Fibroblast of upper back skin (primary cell): Measurements from ENCODE around the gene NAGLU.
"Not testable (repeated sequence)": the region's sequence is repeated elsewhere in the genome, so short reads cannot be mapped to it uniquely, and the experiment has no call there.

ENCODE experiments used
- DNase-seq: peaks from one replicate; pipeline ENCODE4 v3.0.0-alpha.2; 2013

The NAGLU gene

GRCh38 chr17:42545755-42546505, 9.9 kb downstream of the NAGLU start:
- not testable (repeated sequence) for DNase-seq

DNA sequence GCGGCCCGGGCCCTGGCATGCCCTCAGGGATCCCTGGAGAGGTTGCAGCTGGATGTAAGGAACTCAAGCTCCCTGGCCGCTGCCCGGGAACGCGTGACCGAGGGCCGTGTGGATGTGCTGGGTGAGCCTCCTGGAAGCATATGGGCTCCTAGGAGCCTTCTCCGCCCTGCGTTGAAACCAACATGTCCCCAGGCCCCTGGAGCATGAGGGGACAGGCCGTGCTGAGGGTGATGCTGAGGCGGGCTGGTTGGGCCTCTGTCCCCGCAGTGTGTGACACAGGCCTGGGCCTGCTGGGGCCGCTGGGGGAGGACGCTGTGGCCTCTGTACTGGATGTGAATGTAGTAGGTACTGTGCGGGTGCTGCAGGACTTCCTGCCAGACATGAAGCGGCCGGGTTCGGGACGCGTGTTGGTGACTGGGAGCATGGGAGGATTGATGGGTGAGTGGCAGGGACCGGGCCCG, 11.0 kb downstream of the NAGLU start:
- DNase-seq: no peak

- DNase-seq: no peak
These were observed 11.6 kb downstream of the NAGLU start for GRCh38 chr17:42547698-42548069.

DNA sequence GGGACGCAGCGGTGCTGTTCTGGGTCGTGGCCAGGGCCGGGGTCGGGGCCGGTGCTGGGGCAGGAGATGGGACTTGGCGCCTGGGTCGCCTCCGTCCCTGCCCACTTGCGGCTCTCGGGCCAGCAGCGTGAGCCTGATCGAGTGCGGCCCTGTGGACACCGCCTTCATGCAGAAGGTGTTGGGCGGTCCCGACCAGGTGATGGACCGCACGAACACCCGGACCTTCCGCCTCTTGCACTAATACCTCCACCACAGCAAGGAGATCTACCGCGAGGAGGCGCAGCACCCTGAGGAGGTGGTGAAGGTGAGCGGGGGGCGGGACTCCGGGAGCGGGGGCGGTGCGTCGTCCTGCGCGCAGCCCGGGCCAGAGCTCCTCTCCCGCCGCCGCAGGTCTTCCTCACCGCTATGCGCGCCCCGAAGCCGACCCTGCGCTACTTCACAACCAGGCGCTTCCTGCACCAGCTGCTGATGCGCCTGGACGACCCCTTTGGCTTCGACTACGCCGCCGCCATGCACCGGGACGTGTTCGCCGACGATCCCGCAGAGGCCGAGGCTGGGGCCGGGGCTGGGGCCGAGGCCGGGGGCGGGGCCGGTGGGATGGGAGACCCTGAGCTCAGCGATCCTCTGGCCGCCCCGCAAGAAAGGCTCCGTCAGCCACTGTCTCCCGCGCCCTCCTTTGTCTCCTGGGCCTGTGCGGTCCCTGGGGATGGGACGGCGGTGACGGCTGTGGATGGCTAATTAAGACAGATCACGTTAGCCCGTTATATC, 12.2 kb downstream of the NAGLU start:
- DNase-seq: peak; percentile 49

- no peak for DNase-seq
These were observed 13.1 kb downstream of the NAGLU start for GRCh38 chr17:42548993-42549755.

- DNase-seq: not testable (repeated sequence)
These were observed 16.7 kb downstream of the NAGLU start, which contains the start of gene HSD17B1 for GRCh38 chr17:42552736-42553135. TSS of gene HSD17B1 (plus strand) at chr17:42552923. CDS start at chr17:42552934, 11 bp downstream.

DNA sequence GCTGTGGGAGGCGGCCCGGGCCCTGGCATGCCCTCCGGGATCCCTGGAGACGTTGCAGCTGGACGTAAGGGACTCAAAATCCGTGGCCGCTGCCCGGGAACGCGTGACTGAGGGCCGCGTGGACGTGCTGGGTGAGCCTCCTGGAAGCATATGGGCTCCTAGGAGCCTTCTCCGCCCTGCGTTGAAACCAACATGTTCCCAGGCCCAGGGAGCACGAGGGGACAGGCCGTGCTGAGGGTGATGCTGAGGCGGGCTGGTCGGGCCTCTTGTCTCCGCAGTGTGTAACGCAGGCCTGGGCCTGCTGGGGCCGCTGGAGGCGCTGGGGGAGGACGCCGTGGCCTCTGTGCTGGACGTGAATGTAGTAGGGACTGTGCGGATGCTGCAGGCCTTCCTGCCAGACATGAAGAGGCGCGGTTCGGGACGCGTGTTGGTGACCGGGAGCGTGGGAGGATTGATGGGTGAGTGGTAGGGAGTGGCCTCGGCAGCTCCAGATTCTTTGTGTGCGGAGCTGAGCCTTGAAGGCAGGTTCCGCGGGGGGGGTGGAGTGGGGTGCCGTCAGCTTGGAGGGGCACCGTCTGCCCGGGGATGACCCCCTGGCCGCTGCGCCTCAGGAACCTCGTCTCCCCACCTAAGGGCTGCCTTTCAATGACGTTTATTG, 17.2 kb downstream of the NAGLU start:
- no peak for DNase-seq

DNA sequence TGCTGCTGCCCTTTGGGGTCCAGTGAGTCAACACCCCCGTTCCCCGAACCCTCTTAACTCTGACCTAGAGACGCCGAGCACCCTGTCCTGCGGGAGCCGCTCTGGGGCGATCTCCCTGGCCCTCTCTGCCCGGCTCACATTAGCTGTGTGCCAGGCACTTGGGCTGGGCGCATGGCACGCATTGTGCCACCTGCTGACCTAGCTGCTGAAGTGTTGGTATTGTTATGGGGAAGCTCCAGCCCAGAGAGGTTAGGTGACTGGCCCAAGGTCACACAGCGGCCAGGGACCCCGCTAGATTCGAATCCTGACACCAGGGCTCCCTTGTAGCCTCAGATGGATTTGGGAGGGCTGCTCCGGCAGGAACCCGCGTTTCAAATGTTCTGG, 17.8 kb downstream of the NAGLU start:
- no peak for DNase-seq

DNA sequence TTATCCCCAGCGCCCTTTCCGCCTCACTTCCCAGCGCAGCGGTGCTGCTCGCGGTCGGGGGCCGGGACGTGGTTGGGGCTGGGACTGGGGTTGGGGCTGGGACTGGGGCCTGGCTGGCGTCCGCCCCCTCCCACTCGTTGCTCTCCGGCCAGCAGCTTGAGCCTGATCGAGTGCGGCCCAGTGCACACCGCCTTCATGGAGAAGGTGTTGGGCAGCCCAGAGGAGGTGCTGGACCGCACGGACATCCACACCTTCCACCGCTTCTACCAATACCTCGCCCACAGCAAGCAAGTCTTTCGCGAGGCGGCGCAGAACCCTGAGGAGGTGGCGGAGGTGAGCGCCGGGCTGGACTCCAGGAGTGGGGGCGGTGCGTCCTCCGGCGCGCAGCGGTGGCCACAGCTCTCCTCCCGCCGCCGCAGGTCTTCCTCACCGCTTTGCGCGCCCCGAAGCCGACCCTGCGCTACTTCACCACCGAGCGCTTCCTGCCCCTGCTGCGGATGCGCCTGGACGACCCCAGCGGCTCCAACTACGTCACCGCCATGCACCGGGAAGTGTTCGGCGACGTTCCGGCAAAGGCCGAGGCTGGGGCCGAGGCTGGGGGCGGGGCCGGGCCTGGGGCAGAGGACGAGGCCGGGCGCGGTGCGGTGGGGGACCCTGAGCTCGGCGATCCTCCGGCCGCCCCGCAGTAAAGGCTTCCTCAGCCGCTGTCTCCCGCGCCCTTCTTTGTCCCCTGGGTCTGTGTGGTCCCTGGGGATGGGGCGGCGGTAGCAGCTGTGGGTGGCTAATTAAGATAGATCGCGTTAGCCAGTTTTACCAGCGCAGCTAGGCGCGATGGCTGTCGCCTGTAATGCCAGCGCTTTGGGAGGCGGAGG, 18.4 kb downstream of the NAGLU start:
- DNase-seq: peak; percentile 80

GRCh38 chr17:42555122-42555622, 19.1 kb downstream of the NAGLU start:
- no peak for DNase-seq

DNA sequence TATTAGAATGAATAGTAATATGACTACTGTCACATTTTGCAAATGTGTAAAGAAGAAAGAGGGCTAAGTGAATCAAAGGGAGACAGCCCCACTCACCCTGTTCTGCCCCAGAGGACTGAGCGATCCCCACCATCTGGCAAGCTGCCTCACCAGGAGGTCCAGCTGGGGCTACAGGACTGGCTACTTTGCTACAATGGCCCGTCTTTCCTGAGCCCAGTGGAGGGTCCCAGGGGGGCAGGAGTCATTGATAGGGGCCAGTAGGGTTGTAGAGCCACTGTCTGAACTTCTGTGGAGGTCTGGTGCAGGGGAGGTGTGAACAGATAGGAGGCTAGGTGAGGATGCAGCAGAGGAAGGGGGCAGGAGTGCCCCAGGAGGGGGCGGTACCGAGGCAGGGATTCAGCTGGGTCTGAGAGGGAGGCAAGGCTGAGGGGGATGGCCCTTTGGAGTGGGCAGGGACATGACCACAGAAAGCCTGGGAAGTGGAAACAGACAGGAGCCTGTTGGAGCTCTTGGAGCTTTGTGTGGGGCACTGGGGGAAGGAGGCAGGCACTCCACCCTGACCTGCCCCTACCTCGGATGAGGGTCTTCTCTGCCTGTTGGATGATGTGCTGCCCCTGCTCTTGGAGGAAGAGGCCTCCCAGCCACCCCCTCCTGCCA, 20.0 kb downstream of the NAGLU start:
- DNase-seq: not testable (repeated sequence)

DNA sequence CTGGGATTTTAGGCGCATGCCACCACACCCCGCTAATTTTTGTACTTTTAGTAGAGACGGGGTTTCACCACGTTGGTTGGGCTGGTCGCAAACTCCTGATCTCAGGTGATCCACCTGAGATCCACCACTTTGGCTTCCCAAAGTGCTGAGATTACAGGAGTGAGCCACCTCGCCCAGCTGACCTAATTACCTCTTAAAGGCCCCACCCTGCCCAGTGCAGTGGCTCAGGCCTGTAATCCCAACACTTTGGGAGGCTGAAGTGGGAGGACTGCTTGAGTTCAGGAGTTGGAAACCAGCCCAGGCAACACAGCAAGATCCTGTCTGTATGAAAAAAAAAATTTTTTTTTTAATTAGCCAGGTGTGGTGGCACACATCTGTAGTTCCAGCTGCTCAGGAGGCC, 23.0 kb downstream of the NAGLU start:
- no peak for DNase-seq

DNA sequence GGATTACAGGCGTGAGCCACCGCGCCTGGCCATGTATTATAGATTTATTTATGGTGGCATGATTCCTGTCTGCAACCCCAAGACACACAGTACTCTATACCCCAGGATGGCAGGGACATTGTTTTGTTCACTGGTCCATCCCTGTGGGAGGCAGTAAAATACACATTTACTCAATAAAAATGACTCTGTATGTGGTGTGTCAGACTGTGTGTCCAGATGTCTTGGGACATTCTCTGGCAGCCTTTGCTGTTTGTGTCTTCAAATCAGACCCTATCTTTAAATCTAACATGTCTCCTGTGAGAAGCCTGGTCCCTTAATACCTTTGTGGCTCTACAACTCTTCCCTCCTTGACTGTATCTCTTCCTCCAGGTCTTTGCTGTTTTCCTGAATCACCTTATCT, 24.2 kb downstream of the NAGLU start:
- DNase-seq: no peak

DNA sequence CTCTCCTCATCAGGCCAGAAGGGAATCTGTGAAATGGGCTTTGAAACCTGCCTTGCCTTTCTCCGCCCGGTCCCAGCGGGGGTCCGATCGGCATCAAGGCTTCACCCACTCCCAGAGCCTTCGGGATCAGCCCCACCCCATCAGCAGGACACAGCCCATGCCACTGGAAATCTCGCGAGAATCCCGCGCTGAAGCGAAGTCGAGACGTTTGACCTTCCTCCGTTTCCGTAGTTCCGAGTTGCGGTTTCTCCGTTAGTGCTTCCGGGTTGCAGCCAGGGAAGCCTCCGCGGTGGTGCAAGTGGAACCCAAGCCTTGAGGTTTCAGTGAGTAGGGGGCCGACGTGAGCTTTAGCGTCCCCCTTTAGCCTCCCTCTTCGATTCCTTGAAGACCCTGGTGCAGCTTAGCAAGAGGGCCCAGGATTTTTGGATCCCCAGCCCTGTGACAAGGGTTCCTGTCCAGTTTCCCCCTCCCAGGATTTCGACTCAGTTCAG, 25.9 kb downstream of the NAGLU start, which contains the start of gene COASY:
Gene COASY (plus strand): TSS at position 252 of the 491 bp plus-strand sequence. CDS start 475 bp downstream, outside the sequence.
- peak; percentile 99 for DNase-seq

DNA sequence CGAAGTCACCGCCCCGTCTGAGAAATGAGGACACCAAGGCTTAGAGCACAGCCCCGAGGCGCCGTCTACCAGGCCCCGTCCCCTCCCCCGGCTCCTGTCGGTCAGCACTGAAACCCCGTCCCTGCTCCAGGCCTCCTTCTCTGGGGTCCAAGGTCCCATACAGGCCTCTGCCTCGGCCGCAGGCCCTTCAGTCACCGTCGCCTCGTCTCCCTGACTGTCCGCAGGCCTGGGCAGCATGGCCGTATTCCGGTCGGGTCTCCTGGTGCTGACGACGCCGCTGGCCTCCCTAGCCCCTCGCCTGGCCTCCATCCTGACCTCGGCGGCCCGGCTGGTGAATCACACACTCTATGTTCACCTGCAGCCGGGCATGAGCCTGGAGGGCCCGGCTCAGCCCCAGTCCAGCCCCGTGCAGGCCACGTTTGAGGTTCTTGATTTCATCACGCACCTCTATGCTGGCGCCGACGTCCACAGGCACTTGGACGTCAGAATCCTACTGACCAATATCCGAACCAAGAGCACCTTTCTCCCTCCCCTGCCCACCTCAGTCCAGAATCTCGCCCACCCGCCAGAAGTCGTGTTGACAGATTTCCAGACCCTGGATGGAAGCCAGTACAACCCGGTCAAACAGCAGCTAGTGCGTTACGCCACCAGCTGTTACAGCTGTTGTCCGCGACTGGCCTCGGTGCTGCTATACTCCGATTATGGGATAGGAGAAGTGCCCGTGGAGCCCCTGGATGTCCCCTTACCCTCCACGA, 26.5 kb downstream of the NAGLU start:
- DNase-seq: no peak

GRCh38 chr17:42563143-42563509, 27.1 kb downstream of the NAGLU start:
- no peak for DNase-seq

- no peak for DNase-seq
These were observed 27.5 kb downstream of the NAGLU start for GRCh38 chr17:42563543-42563942.

DNA sequence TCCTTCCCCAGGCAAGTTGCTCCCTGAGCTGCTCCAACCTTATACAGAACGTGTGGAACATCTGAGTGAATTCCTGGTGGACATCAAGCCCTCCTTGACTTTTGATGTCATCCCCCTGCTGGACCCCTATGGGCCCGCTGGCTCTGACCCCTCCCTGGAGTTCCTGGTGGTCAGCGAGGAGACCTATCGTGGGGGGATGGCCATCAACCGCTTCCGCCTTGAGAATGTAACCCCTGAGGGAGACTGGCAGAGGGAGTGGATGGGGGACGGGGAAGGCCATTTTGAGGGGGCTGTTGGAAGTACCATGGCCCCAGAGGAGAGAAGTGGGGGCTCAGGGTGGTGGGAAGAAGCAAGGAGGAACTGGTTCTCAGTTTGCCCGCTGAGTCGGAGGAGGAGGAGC, 27.9 kb downstream of the NAGLU start:
- no peak for DNase-seq

DNA sequence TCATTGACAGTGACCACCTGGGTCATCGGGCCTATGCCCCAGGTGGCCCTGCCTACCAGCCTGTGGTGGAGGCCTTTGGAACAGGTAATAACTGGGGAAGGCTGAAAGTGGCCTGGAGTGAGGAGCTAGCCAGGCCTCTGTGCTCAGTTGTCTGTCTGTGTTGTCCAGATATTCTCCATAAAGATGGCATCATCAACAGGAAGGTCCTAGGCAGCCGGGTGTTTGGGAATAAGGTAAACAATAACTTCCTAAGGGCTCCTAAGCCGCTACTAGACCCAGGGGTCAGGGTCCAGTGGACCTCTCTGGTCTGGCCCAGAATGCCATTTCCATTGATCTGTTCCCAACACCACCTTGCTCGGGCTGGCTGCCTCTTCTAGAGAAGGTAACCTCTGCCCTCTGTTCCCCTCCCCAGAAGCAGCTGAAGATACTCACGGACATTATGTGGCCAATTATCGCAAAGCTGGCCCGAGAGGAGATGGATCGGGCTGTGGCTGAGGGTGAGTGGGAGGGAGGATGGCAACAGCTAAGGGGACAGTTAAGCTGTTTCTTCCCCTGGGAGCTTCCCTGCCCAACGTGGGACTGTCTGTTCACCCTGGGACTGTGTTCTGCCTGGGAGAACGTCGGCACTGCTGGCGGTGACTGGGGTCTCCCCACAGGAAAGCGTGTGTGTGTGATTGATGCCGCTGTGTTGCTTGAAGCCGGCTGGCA, 28.9 kb downstream of the NAGLU start:
- DNase-seq: no peak
